GM18505 (cell line): ENCODE data around the gene HECA.
"Not testable (repeated sequence)": the region's sequence is repeated elsewhere in the genome, so short reads cannot be mapped to it uniquely, and the experiment has no call there.

Source experiments
- ATAC-seq: cut with Tn5 transposase; IDR thresholded peaks from one replicate; pipeline ENCODE4 v1.9.1; 2021; ENCODE audit not compliant: unreplicated experiment
- POLR2A ChIP-seq: IDR thresholded peaks from 4 replicates; pipeline ENCODE4 v1.6.1; 2011; ENCODE audit warnings: borderline replicate concordance; ENCODE audit not compliant: insufficient read depth, insufficient read length; ENCODE audit errors: extremely low read depth

Gene HECA

GRCh38 chr6:139219271-139219729, 84.4 kb downstream of the HECA start:
- no peak for TF ChIP-seq POLR2A
- ATAC-seq, result peak; percentile 100

DNA sequence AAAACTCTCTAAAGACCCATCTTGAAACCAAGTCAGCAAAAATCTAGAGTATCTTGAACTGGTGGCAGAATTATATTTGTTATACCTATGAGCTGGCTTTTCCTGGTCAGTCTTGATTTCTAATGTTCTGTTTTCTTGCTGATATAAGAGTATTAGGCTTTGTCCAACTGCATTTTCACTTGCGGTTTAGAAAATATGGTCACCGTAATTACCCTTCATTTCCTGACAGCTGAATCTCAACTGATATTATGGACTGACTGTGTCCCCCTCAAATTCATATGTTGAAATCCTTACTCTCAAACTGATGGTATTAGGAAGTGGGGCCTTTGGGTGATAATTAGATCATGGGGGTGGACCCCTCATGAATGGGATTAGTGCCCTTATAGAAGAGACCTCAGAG, 84.9 kb downstream of the HECA start:
- ATAC-seq, result no peak
- no peak for TF ChIP-seq POLR2A

GRCh38 chr6:139228387-139228786, 93.5 kb downstream of the HECA start:
- ATAC-seq, result not testable (repeated sequence)
